Esophagus squamous epithelium (tissue), 5 donors: ENCODE measurements around the gene CCDC170. TPM values are rescaled to one million over a fixed set of nuclear protein-coding genes. Genes with fewer than 3 reads are reported as not detected.

Experiments
- DNase-seq: peaks from one replicate; lab custom pipeline; 2025; lab: John Stamatoyannopoulos, UW
- H3K27ac ChIP-seq, 4 donors: fragments of 200-600 bp; sonication (generic); one replicate each; pipeline ENCODE4 v1.5.1; 2016 to 2019; ENCODE audit warnings: mild to moderate bottlenecking in 1 of 4
- H3K27me3 ChIP-seq, 4 donors: fragments of 200-600 bp; sonication (generic); 1 replicate in 3 of 4; 2 replicates in 1 of 4; pipeline versions ENCODE4 v1.5.1 to v1.6.0; 2017 to 2021; ENCODE audit warnings: antibody characterized with exemption in 1 of 4
- H3K36me3 ChIP-seq, 3 donors: fragments of 200-600 bp; sonication (generic); one replicate each; pipeline ENCODE4 v1.5.1; 2016 to 2019
- H3K4me1 ChIP-seq, 3 donors: fragments of 200-600 bp; sonication (generic); one replicate each; pipeline ENCODE4 v1.5.1; 2017 to 2019
- H3K4me3 ChIP-seq, 4 donors: fragments of 200-600 bp; sonication (generic); 1 replicate in 3 of 4; 2 replicates in 1 of 4; pipeline ENCODE4 v1.5.1; 2016 to 2019; ENCODE audit warnings: mild to moderate bottlenecking in 2 of 4, moderate library complexity in 1 of 4
- H3K9me3 ChIP-seq, 3 donors: fragments of 200-600 bp; sonication (generic); one replicate each; pipeline ENCODE4 v1.5.1; 2016 to 2019
- POLR2A ChIP-seq, 4 donors: fragments of 450-650 bp; IDR thresholded peaks; one replicate each; pipeline ENCODE4 v1.6.1; 2017; ENCODE audit warnings: antibody characterized with exemption in 4 of 4, mild to moderate bottlenecking in 4 of 4, moderate library complexity in 3 of 4
- WGBS, 2 donors: methylation state at CpG; one replicate each; pipeline ENCODE4 v1.1.5; 2018; 5-methylcytosine and 5-hydroxymethylcytosine counted together
- intact Hi-C: fragments of 100-400 bp; cut with DNase I; formaldehyde crosslinking; loops from one replicate; pipeline ENCODE4 v1.15.0; 2022
- total RNA-seq, 4 donors: library from RNA; depleted of rRNA; stranded (reverse); fragments of >200 nt; gene quantifications; one replicate each; pipeline ENCODE4 v1.1.0, GENCODE V29; 2016
- TF ChIP-seq, protein P1 (sequence below), 6 experiments: fragments of 450-650 bp in 4 of 6; fragments of 200-600 bp in 2 of 6; sonication (generic) in 2 of 6; IDR thresholded peaks; one replicate each; pipeline ENCODE4 v1.5.1; 2016 to 2019; ENCODE audit warnings: antibody characterized with exemption in 6 of 6, mild to moderate bottlenecking in 4 of 6, moderate library complexity in 4 of 6
- donor health status: DM: yes; HTN: yes; CAD: no.

The CCDC170 gene
- total RNA-seq, 4 donors from 2014 or later: 0.70 to 3.3 (median 0.95) TPM; not detected in 1

DNA sequence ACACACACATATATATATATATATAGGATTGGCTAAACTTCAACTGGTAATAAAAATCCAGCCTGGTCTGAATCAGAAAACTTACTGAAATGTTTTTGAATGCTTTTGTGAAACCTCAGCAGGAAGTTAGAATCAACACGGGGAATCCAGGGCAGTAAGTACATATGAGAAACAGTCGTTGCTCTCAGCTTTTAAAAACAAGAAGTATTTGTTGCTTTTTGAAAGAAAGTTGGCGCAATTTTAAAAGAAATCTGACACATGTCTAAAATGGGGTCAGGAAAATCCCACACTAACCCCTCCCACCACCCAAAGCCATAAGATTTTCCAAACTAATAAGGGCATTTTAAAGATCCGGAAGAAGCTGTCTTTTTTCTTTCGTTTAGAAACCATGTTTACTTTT, 11.5 kb upstream of the CCDC170 start:
- H3K9me3 ChIP-seq: no peaks in the 10 kb centered on the region
- peaks cover 0 to 16% (median 7%) of the 10 kb centered on the region in 3 donors for H3K4me1 ChIP-seq
- intact Hi-C loops: no loop called here
- H3K4me3 ChIP-seq: peak overlapping the region in 2 of 4 donors; percentile 5 to 38
- no peak for DNase-seq
- 20 to 25% methylated on average over 5 of the region's 5 CpGs for WGBS, 2 donors
- no peaks in the 10 kb centered on the region for H3K27me3 ChIP-seq
- H3K27ac ChIP-seq: peak overlapping the region in 3 of 4 donors; percentile 45 to 63 (median 49)
- TF ChIP-seq, protein P1, sequence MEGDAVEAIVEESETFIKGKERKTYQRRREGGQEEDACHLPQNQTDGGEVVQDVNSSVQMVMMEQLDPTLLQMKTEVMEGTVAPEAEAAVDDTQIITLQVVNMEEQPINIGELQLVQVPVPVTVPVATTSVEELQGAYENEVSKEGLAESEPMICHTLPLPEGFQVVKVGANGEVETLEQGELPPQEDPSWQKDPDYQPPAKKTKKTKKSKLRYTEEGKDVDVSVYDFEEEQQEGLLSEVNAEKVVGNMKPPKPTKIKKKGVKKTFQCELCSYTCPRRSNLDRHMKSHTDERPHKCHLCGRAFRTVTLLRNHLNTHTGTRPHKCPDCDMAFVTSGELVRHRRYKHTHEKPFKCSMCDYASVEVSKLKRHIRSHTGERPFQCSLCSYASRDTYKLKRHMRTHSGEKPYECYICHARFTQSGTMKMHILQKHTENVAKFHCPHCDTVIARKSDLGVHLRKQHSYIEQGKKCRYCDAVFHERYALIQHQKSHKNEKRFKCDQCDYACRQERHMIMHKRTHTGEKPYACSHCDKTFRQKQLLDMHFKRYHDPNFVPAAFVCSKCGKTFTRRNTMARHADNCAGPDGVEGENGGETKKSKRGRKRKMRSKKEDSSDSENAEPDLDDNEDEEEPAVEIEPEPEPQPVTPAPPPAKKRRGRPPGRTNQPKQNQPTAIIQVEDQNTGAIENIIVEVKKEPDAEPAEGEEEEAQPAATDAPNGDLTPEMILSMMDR (IDR thresholded peaks at IDR 0.05): no peak
- TF ChIP-seq POLR2A (IDR thresholded peaks at IDR 0.05): no peak
- H3K36me3 ChIP-seq: no peaks in the 10 kb centered on the region

DNA sequence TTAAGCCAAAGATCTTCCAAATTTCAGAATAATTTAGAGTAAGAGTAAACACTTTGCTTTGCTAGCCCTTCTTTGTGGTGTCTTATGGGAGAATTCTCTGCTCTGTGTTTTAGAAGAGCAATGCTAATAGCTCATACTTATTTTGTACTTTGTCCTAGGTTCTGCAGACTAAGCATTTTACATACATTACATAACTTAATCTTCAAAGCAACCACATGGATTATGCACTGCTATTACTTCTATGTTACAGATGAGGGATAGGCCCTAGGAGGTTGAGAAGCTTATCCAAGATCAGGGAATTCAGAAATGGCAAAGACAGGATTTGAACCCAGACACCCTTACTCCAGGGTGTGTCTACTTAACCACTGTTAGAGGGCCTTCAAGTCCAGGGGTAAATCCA, 9.8 kb upstream of the CCDC170 start:
- no peaks in the 10 kb centered on the region for H3K27me3 ChIP-seq
- no peak for TF ChIP-seq POLR2A (IDR thresholded peaks at IDR 0.05)
- TF ChIP-seq, protein P1 (IDR thresholded peaks at IDR 0.05): no peak

DNA sequence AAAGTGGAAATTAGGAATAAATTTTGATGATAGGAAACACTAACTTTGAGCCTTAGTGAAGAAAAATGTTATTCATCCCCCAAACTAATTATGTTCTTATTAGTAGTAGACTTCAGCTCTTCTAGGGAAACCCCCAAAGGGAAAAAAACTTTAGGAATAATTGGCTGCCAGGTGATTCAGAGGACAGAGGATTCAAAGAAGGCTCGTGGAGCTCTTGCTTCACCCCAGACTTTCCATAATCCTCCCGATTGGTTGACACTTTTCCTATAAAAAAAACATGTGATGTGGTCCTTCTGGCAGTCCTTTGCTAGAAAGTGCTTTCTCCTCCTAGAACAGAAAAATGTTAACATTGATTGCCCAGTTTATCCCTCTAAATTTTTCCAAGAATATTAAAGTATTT, 5.6 kb upstream of the CCDC170 start:
- H3K9me3 ChIP-seq: no peaks in the 10 kb centered on the region
- peaks cover 0 to 22% (median 0%) of the 10 kb centered on the region in 4 donors for H3K27me3 ChIP-seq
- WGBS, 2 donors: 17 to 40% methylated on average over 2 of the region's 2 CpGs
- intact Hi-C loops: no loop called here
- peaks cover 0 to 2% (median 0%) of the 10 kb centered on the region in 3 donors for H3K4me1 ChIP-seq
- no peak for TF ChIP-seq POLR2A (IDR thresholded peaks at IDR 0.05)
- TF ChIP-seq, protein P1 (IDR thresholded peaks at IDR 0.05): no peak
- H3K4me3 ChIP-seq: no peak overlapping the region
- DNase-seq: no peak
- no peak overlapping the region for H3K27ac ChIP-seq
- no peaks in the 10 kb centered on the region for H3K36me3 ChIP-seq

More for the DNA sequence above, 9.8 kb upstream of the CCDC170 start:
- Histone ChIP-seq H3K27ac (no peak overlapping the region), H3K4me3 (no peak overlapping the region), H3K36me3 (no peaks in the 10 kb centered on the region), H3K9me3 (no peaks in the 10 kb centered on the region), H3K4me1 (peaks cover 0 to 16% (median 7%) of the 10 kb centered on the region in 3 donors)
- no peak for DNase-seq
- intact Hi-C loops: no loop called here

DNA sequence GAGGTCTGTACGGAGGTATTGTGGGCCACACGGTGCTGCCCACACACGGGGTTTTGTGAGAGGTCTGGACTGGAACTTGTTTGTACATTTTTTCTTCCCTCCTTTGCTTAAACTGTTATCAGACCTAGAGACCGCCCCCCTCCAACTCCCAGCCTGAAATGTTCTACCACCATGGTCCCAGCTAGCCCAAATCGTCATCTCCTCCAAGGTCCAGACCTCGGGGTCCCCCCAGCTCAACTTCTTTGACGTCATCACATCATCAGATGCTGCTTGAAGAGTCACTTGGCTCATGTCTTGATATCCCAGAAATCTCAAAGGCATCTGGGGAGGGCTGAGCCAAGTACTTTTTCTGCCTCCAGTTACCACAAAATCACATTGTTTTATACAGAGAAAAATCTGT, 2.8 kb upstream of the CCDC170 start:
- Histone ChIP-seq H3K36me3 (no peaks in the 10 kb centered on the region), H3K4me1 (peaks cover 3 to 21% (median 4%) of the 10 kb centered on the region in 3 donors), H3K27me3 (peaks cover 0 to 45% (median 0%) of the 10 kb centered on the region in 4 donors), H3K4me3 (no peak overlapping the region), H3K27ac (no peak overlapping the region), H3K9me3 (no peaks in the 10 kb centered on the region)
- TF ChIP-seq POLR2A (IDR thresholded peaks at IDR 0.05): no peak
- TF ChIP-seq, protein P1 (IDR thresholded peaks at IDR 0.05): no peak
- DNase-seq: no peak
- 77 to 82% methylated on average over 7 of the region's 7 CpGs for WGBS, 2 donors
- intact Hi-C loops: no loop called here

DNA sequence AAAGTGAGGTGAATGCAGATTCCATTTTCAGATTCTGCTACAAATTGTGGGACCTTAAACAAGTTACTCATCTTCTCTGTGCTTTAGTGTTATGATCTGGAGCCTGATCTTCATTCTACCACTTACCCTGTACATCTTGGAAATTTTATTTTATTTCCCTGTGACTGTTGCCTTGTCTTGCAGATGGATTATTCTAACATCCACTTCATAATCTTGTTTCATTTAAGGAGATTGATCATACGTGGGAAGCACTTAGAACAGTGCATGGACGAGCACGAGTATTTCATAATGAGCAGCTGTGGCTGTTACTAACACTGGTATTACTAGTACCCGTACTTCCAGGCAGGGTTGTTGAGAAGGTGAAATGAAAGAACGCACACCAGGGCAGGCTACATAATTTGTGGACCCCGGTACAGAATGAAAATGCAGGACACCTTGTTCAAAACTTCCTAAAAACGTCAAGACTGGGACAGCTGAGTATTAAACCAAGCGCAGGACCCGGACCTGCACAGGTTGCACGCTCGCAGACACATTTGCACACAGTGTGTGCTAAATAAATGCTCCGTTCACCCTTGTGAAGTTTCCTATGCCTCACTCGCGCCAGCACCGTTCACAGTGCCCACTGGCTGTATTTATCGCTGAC, 535 bp upstream of the CCDC170 start:
- intact Hi-C loops: no loop called here
- no peaks in the 10 kb centered on the region for H3K9me3 ChIP-seq
- peaks cover 0 to 45% (median 0%) of the 10 kb centered on the region in 4 donors for H3K27me3 ChIP-seq
- 46 to 52% methylated on average over 12 to 15 of the region's 16 CpGs for WGBS, 2 donors
- peaks cover 3 to 21% (median 4%) of the 10 kb centered on the region in 3 donors for H3K4me1 ChIP-seq
- H3K36me3 ChIP-seq: no peaks in the 10 kb centered on the region
- no peak for DNase-seq
- H3K27ac ChIP-seq: peak overlapping the region in 3 of 4 donors; percentile 45 to 77 (median 74)
- peak overlapping the region; percentile 54 to 75 (median 66) for H3K4me3 ChIP-seq
- no peak for TF ChIP-seq POLR2A (IDR thresholded peaks at IDR 0.05)
- TF ChIP-seq, protein P1 (IDR thresholded peaks at IDR 0.05): no peak
